ENCODE measurements around the gene HIPK2.

DNA sequence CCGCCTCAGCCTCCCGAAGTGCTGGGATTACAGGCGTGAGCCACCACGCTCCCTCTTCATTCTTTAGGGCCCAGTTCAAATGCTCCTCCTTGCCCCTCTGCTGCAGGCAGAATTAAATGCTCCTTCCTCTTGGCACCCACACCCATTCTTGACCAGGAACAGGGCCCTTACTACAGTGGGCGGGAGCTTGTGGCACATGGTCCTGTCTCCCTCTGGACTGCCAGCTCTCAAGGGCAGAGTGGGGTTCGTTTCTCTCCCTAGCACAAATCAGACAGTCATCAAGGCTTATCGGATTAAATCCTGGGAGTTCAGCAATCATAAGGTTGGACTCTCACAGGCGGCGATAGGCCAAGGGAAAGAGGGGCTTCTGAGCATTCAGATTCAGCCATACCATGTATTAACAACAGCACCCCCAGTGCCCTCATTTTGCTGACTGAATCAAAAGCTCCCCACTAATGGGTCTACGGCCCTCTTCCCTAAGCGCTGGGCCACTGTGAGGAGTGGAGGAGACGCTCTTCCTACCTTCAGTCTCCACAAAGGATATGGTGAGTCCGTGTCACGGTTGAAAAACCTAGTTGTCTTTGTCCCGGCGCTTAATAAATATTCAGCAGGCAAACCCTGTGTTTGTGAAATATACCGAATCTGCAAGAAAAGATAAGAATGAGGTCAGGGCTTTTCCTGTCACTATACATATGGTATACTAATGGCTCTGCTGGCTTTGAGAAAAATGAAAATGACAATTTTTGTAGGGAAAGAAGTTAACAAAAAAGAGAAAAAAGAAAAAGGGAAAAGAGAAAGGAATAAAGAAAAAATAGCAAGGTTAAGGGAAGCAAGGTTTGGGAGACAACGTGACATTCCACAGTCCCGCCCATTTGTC, 146.9 kb downstream of the HIPK2 start:
- no peak for TF ChIP-seq POLR2A (IDR thresholded peaks at IDR 0.05; ENCODE audit: low read depth, low read length)
- TF ChIP-seq BHLHE40 (IDR thresholded peaks at IDR 0.05; ENCODE audit: low read depth, low read length): no peak
- TF ChIP-seq FOS (IDR thresholded peaks at IDR 0.05; ENCODE audit: low read depth, low read length): no peak
- TF ChIP-seq, protein P1, sequence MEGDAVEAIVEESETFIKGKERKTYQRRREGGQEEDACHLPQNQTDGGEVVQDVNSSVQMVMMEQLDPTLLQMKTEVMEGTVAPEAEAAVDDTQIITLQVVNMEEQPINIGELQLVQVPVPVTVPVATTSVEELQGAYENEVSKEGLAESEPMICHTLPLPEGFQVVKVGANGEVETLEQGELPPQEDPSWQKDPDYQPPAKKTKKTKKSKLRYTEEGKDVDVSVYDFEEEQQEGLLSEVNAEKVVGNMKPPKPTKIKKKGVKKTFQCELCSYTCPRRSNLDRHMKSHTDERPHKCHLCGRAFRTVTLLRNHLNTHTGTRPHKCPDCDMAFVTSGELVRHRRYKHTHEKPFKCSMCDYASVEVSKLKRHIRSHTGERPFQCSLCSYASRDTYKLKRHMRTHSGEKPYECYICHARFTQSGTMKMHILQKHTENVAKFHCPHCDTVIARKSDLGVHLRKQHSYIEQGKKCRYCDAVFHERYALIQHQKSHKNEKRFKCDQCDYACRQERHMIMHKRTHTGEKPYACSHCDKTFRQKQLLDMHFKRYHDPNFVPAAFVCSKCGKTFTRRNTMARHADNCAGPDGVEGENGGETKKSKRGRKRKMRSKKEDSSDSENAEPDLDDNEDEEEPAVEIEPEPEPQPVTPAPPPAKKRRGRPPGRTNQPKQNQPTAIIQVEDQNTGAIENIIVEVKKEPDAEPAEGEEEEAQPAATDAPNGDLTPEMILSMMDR (conservative IDR thresholded peaks at IDR 0.05; ENCODE audit: low read depth, low read length): no peak
- TF ChIP-seq SMC3 (IDR thresholded peaks at IDR 0.05; ENCODE audit: low read depth, low read length): no peak
- TF ChIP-seq, protein P2, sequence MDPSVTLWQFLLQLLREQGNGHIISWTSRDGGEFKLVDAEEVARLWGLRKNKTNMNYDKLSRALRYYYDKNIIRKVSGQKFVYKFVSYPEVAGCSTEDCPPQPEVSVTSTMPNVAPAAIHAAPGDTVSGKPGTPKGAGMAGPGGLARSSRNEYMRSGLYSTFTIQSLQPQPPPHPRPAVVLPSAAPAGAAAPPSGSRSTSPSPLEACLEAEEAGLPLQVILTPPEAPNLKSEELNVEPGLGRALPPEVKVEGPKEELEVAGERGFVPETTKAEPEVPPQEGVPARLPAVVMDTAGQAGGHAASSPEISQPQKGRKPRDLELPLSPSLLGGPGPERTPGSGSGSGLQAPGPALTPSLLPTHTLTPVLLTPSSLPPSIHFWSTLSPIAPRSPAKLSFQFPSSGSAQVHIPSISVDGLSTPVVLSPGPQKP (IDR thresholded peaks at IDR 0.05; ENCODE audit: borderline replicate concordance, low read depth, low read length): no peak
- no peak for TF ChIP-seq CEBPB (IDR thresholded peaks at IDR 0.05; ENCODE audit: low read depth, low read length)
- TF ChIP-seq RAD21 (IDR thresholded peaks at IDR 0.05; ENCODE audit: low read length): no peak
- no peak for TF ChIP-seq RFX5 (IDR thresholded peaks at IDR 0.05; ENCODE audit: low read depth, low read length)
- no peak for TF ChIP-seq MXI1 (IDR thresholded peaks at IDR 0.05; ENCODE audit: borderline replicate concordance, low read depth, low read length)
- TF ChIP-seq RCOR1 (IDR thresholded peaks at IDR 0.05; ENCODE audit: insufficient replicate concordance, low read length): no peak
- TF ChIP-seq, protein P3, sequence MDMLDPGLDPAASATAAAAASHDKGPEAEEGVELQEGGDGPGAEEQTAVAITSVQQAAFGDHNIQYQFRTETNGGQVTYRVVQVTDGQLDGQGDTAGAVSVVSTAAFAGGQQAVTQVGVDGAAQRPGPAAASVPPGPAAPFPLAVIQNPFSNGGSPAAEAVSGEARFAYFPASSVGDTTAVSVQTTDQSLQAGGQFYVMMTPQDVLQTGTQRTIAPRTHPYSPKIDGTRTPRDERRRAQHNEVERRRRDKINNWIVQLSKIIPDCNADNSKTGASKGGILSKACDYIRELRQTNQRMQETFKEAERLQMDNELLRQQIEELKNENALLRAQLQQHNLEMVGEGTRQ (IDR thresholded peaks at IDR 0.05; ENCODE audit: low read depth, low read length): no peak
- TF ChIP-seq MAZ (IDR thresholded peaks at IDR 0.05; ENCODE audit: borderline replicate concordance, low read depth, low read length): no peak
- no peak for TF ChIP-seq CHD1 (IDR thresholded peaks at IDR 0.05; ENCODE audit: low read depth, low read length)

All from IMR-90 (cell line).